ENCODE measurements around the gene SLC35B1.

DNA sequence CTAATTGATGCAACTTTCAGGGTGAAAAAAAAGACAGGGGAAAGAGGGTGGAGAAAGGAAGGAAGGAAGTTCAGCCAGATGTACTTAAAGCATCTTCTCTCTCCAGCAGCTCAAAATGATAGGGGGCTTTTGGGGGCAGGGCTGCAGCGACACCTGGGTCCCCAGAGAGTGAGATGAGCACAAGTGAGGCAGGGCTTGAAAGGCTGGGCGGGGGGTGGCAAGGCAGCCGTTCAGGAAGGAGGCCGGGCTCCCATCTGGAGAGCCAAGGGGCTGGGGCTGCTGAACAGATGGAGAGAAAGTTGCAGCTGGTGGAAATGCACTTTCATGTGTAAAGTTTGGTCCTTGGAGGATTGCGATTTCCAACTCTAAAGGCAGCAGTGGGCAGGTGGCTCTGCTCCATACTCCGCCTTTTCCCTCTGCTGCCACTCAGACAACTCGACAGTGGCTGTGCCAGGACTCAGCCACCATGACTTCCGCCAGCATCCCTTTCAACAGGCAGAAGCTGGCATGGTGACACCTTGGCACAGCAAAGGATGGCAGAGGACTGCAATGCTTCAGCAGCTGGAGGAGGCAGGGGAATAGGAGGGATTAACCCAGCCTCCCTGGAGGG, 7.7 kb downstream of the SLC35B1 start:
- TF ChIP-seq CTCF (IDR thresholded peaks at IDR 0.05; ENCODE audit: low read length) (no peak), EZH2 (IDR thresholded peaks at IDR 0.05; ENCODE audit: borderline replicate concordance, low read length) (no peak)
